HCT116 (cell line): ENCODE measurements around the gene CACNA2D3. TPM values are rescaled to one million over a fixed set of nuclear protein-coding genes. Genes with fewer than 3 reads are reported as not detected.
A peak's percentile ranks its signal among the peaks of the same experiment; 100 is the strongest.

ENCODE experiments used
- ATAC-seq: fragments of 200-7000 bp; cut with Tn5 transposase; 2 replicates; pipeline ENCODE4 v1.9.1; 2020; ENCODE audit warnings: mild to moderate bottlenecking, moderate library complexity
- BruUV-seq: library from RNA; stranded (reverse); fragments of 400-500 nt; replicated peaks from 2 replicates; lab custom pipeline; 2021; lab: Mats Ljungman, UMichigan
- CTCF ChIA-PET: fragments of 300-600 bp; sonication (Branson Sonifier 250); formaldehyde crosslinking; loops from one replicate; lab custom pipeline; 2021; ENCODE audit warnings: antibody characterized with exemption; lab: Charles Lee
- POLR2A ChIA-PET: fragments of 300-600, 350-600 bp; sonication (Branson Sonifier 250); formaldehyde crosslinking; loops from one replicate; lab custom pipeline; 2021; ENCODE audit warnings: antibody characterized with exemption; lab: Charles Lee
- RAD21 ChIA-PET, 2 experiments: fragments of 300-600 bp; sonication (Branson Sonifier 250); formaldehyde crosslinking; loops; one replicate each; lab custom pipeline; 2023; ENCODE audit warnings: low total read pairs in 2 of 2; ENCODE audit not compliant: uncharacterized antibody in 2 of 2, unreplicated experiment in 2 of 2, low non-redundant PET in 1 of 2; lab: Charles Lee
- DNase-seq: peaks from one replicate; pipeline ENCODE4 v3.0.0-alpha.2; 2010; ENCODE audit warnings: low read depth, low spot score
- H2AFZ ChIP-seq: fragments of 200-600 bp; shearing (Covaris generic), sonication (generic); 2 replicates; pipeline ENCODE4 v1.6.1; 2017; ENCODE audit warnings: low read depth, mixed run types, mixed read lengths, antibody characterized with exemption, low read length; ENCODE audit not compliant: poor library complexity, severe bottlenecking
- H3K27ac ChIP-seq: 2 replicates; pipeline ENCODE4 v1.5.1; 2012; ENCODE audit warnings: low read depth, low read length
- H3K27me3 ChIP-seq: fragments of 200-600 bp; sonication (generic); 2 replicates; pipeline ENCODE4 v1.6.1; 2016; ENCODE audit warnings: mixed run types, low read length, mixed read lengths; ENCODE audit not compliant: insufficient read depth
- H3K36me3 ChIP-seq, 2 experiments: fragments of 200-500 bp in 1 of 2; fragments of 200-600 bp in 1 of 2; sonication (Bioruptor generic) in 1 of 2; sonication (generic) in 1 of 2; 2 replicates each; pipeline versions ENCODE4 v1.5.1 to v1.6.1; 2014 to 2016; ENCODE audit warnings: low read length in 2 of 2, inconsistent platforms in 1 of 2, mixed read lengths in 1 of 2, mixed run types in 1 of 2; ENCODE audit not compliant: insufficient read depth in 2 of 2, control insufficient read depth in 1 of 2
- H3K4me1 ChIP-seq, 2 experiments: fragments of 200-600 bp in 1 of 2; sonication (generic) in 1 of 2; 2 replicates each; pipeline versions ENCODE4 v1.5.1 to v1.6.1; 2012 to 2017; ENCODE audit warnings: low read length in 2 of 2, inconsistent platforms in 1 of 2, mild to moderate bottlenecking in 1 of 2, mixed read lengths in 1 of 2, mixed run types in 1 of 2, moderate library complexity in 1 of 2; ENCODE audit not compliant: insufficient read depth in 2 of 2, control insufficient read depth in 1 of 2
- H3K4me2 ChIP-seq: fragments of 200-600 bp; sonication (generic); 2 replicates; pipeline ENCODE4 v1.6.1; 2017; ENCODE audit warnings: mixed run types, low read length, mixed read lengths
- H3K4me3 ChIP-seq, 2 experiments: fragments of 200-600 bp in 1 of 2; sonication (generic) in 1 of 2; replicated peaks in 1 of 2; 2 replicates each; pipeline ENCODE4 v1.5.1; 2011 to 2016; ENCODE audit warnings: low read length in 2 of 2, control low read depth in 1 of 2, low read depth in 1 of 2, mild to moderate bottlenecking in 1 of 2, mixed read lengths in 1 of 2, mixed run types in 1 of 2
- H3K79me2 ChIP-seq: fragments of 200-600 bp; sonication (generic); 2 replicates; pipeline ENCODE4 v1.6.1; 2017; ENCODE audit warnings: mild to moderate bottlenecking, mixed run types, low read length, moderate library complexity, mixed read lengths; ENCODE audit not compliant: insufficient read depth
- H3K9ac ChIP-seq: fragments of 200-600 bp; sonication (generic); 2 replicates; pipeline ENCODE4 v1.6.1; 2016; ENCODE audit warnings: low read length, mixed read lengths
- H3K9me2 ChIP-seq: fragments of 200-600 bp; sonication (generic), shearing (Covaris generic); 2 replicates; pipeline ENCODE4 v1.6.1; 2017; ENCODE audit warnings: mixed run types, mild to moderate bottlenecking, moderate library complexity; ENCODE audit not compliant: insufficient read depth
- H3K9me3 ChIP-seq, 2 experiments: fragments of 200-500 bp in 1 of 2; fragments of 200-600 bp in 1 of 2; sonication (Bioruptor generic) in 1 of 2; sonication (generic) in 1 of 2; 2 replicates each; pipeline ENCODE4 v1.6.1; 2014 to 2017; ENCODE audit warnings: low read length in 2 of 2, mixed read lengths in 2 of 2, inconsistent platforms in 1 of 2, low read depth in 1 of 2, mild to moderate bottlenecking in 1 of 2, mixed run types in 1 of 2, moderate library complexity in 1 of 2; ENCODE audit not compliant: control insufficient read depth in 1 of 2, insufficient read depth in 1 of 2
- H4K20me1 ChIP-seq: fragments of 200-600 bp; sonication (generic), shearing (Covaris generic); 2 replicates; pipeline ENCODE4 v1.6.1; 2017; ENCODE audit warnings: mixed run types, mild to moderate bottlenecking, moderate library complexity; ENCODE audit not compliant: insufficient read depth
- CEBPB ChIP-seq: IDR thresholded peaks from 2 replicates; pipeline ENCODE4 v1.6.1; 2012; ENCODE audit warnings: low read depth
- ELF1 ChIP-seq: IDR thresholded peaks from 2 replicates; pipeline ENCODE4 v1.6.1; 2012; ENCODE audit warnings: low read depth, borderline replicate concordance
- FOSL1 ChIP-seq: IDR thresholded peaks from 2 replicates; pipeline ENCODE4 v1.6.1; 2012; ENCODE audit warnings: low read depth
- TCF7L2 ChIP-seq: IDR thresholded peaks from 2 replicates; pipeline ENCODE4 v1.7.0; 2011; ENCODE audit warnings: borderline replicate concordance, inconsistent platforms; ENCODE audit not compliant: insufficient read depth, insufficient read length; ENCODE audit errors: extremely low read depth
- ZFX ChIP-seq: fragments of 450-650 bp; IDR thresholded peaks from 2 replicates; pipeline ENCODE4 v1.6.1; 2017
- ZNF274 ChIP-seq: fragments of 200-500 bp; sonication (Bioruptor generic); IDR thresholded peaks from 2 replicates; pipeline ENCODE4 v1.6.1; 2014; ENCODE audit warnings: mild to moderate bottlenecking, low read depth, low read length, inconsistent platforms
- intact Hi-C: fragments of 100-400 bp; cut with micrococcal nuclease; formaldehyde crosslinking; loops from 2 replicates; pipeline ENCODE4 v1.10.0; 2022
- total RNA-seq: library from RNA; stranded (reverse); gene quantifications from one replicate; pipeline ENCODE4 v1.2.1, GENCODE V29; 2021; ENCODE audit not compliant: unreplicated experiment
- TF ChIP-seq, protein P1 (sequence below): IDR thresholded peaks from 2 replicates; pipeline ENCODE4 v1.6.1; 2011; ENCODE audit warnings: mild to moderate bottlenecking, low read length, moderate library complexity; ENCODE audit not compliant: insufficient replicate concordance; ENCODE audit errors: extremely low read depth
- TF ChIP-seq, protein P2 (sequence below): IDR thresholded peaks from 2 replicates; pipeline ENCODE4 v1.6.1; 2012

Gene CACNA2D3
- total RNA-seq, 1 experiment from 2014 or later = 0.20 TPM

DNA sequence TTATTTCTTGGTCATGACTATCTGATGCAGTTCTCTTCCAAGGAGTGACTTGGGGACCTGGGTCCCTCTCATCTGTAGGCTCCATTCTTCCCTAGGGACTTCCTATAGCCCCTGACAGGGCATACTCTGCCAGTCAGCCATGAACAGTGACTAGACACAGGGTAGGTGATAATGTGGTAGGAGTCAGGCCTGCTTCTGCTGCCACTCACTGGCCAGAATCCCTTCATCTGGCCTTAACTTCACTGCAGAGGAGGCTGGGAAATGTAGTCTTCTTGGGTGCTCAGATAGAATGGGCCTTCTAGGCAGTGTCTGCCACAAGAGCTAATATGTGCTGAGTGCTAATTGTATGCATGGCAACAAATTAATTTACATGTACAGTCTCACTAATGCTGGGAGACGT, 84.5 kb downstream of the CACNA2D3 start:
- H3K4me1 ChIP-seq = no peaks in the 10 kb centered on the region
- ChIA-PET POLR2A (no interaction called here), RAD21 (no interaction called here), CTCF (no interaction called here)
- H3K9me2 ChIP-seq = no peaks in the 10 kb centered on the region
- no peak overlapping the region for H2AFZ ChIP-seq
- H4K20me1 ChIP-seq = no peaks in the 10 kb centered on the region
- no TSS peak for BruUV-seq
- peaks cover 7% of the 10 kb centered on the region; the same call in 1 of the 2 replicates for H3K27me3 ChIP-seq
- ATAC-seq (peak; percentile 58), DNase-seq (no peak)
- H3K79me2 ChIP-seq = no peaks in the 10 kb centered on the region
- no peak overlapping the region for H3K4me3 ChIP-seq
- no peak overlapping the region for H3K4me2 ChIP-seq
- no peaks in the 10 kb centered on the region for H3K36me3 ChIP-seq
- intact Hi-C loops = no loop called here
- H3K9ac ChIP-seq = no peak overlapping the region
- TF ChIP-seq, protein P1, sequence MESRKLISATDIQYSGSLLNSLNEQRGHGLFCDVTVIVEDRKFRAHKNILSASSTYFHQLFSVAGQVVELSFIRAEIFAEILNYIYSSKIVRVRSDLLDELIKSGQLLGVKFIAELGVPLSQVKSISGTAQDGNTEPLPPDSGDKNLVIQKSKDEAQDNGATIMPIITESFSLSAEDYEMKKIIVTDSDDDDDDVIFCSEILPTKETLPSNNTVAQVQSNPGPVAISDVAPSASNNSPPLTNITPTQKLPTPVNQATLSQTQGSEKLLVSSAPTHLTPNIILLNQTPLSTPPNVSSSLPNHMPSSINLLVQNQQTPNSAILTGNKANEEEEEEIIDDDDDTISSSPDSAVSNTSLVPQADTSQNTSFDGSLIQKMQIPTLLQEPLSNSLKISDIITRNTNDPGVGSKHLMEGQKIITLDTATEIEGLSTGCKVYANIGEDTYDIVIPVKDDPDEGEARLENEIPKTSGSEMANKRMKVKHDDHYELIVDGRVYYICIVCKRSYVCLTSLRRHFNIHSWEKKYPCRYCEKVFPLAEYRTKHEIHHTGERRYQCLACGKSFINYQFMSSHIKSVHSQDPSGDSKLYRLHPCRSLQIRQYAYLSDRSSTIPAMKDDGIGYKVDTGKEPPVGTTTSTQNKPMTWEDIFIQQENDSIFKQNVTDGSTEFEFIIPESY = no peak
- TF ChIP-seq ZFX = 0 out of 2 replicates have a peak, but pooled peaks have one; percentile 13
- H3K9me3 ChIP-seq = no peaks in the 10 kb centered on the region
- H3K27ac ChIP-seq = no peak overlapping the region

DNA sequence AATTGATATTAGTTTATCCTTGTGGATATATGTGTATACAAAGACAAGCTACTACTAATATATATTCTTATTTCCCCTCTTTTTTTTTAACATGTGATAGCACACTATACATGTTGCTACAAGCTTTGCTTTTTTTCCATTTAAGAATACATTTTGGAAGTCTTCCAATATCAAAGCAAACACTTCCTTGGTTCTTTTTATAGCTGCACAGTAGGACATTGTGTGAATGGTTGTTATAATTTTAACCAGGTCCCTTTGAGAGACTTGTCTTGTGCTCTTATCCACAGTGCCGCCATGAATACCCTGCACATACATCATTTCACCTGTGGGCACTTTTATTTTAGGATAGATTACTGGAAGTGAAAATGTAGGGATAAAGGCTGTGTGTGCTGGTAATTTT, 88.7 kb downstream of the CACNA2D3 start:
- H3K27me3 ChIP-seq = no peaks in the 10 kb centered on the region
- H3K9me2 ChIP-seq = no peaks in the 10 kb centered on the region
- H4K20me1 ChIP-seq = no peaks in the 10 kb centered on the region
- TF ChIP-seq, protein P2, sequence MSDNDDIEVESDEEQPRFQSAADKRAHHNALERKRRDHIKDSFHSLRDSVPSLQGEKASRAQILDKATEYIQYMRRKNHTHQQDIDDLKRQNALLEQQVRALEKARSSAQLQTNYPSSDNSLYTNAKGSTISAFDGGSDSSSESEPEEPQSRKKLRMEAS = no peak
- TF ChIP-seq CEBPB = no peak
- TF ChIP-seq TCF7L2 = no peak
- TF ChIP-seq FOSL1 = no peak
- no peak for TF ChIP-seq ZNF274
- no peak for TF ChIP-seq ELF1
- ChIA-PET CTCF (no interaction called here), RAD21 (no interaction called here), POLR2A (no interaction called here)
- no peak overlapping the region for H3K4me2 ChIP-seq
- H3K27ac ChIP-seq = no peak overlapping the region
- H3K9me3 ChIP-seq = no peaks in the 10 kb centered on the region
- no peaks in the 10 kb centered on the region for H3K79me2 ChIP-seq
- no peak overlapping the region for H3K9ac ChIP-seq
- DNase-seq = no peak
- intact Hi-C loops = no loop called here
- no peaks in the 10 kb centered on the region for H3K36me3 ChIP-seq
- peaks cover 3 to 7% of the 10 kb centered on the region in 2 experiments; a peak in 2 of 4 replicates for H3K4me1 ChIP-seq
- ATAC-seq = no peak
- no peak overlapping the region for H2AFZ ChIP-seq
- BruUV-seq = no TSS peak
- no peak overlapping the region for H3K4me3 ChIP-seq
